Stimulated activated memory B cell treated with anti-CD40 and anti-IgM and Interleukin-4, amounts not matched to agents 10 μg/mL and 1 μg/mL and 100 μg/mL, for 72 hours (primary cell): ENCODE results near the gene HMGN2.
A peak's percentile ranks its signal among the peaks of the same experiment; 100 is the strongest.

Source experiments
- ATAC-seq: fragments of 150-1000 bp; cut with Tn5 transposase; 2 replicates; pipeline ENCODE4 v1.10.0; 2021
- H3K27ac Mint-ChIP-seq: one replicate; pipeline ENCODE4 v1.8.0; 2022; ENCODE audit warnings: mild to moderate bottlenecking, mixed read lengths
- H3K27me3 Mint-ChIP-seq: one replicate; pipeline ENCODE4 v1.8.0; 2022; ENCODE audit warnings: mixed read lengths
- H3K36me3 Mint-ChIP-seq: one replicate; pipeline ENCODE4 v1.8.0; 2022; ENCODE audit warnings: mixed read lengths
- H3K4me1 Mint-ChIP-seq: one replicate; pipeline ENCODE4 v1.8.0; 2022; ENCODE audit warnings: mixed read lengths
- H3K4me3 Mint-ChIP-seq: one replicate; pipeline ENCODE4 v1.8.0; 2022; ENCODE audit warnings: mild to moderate bottlenecking, moderate library complexity, mixed read lengths
- H3K9me3 Mint-ChIP-seq: one replicate; pipeline ENCODE4 v1.8.0; 2022; ENCODE audit warnings: mixed read lengths

Gene HMGN2

DNA sequence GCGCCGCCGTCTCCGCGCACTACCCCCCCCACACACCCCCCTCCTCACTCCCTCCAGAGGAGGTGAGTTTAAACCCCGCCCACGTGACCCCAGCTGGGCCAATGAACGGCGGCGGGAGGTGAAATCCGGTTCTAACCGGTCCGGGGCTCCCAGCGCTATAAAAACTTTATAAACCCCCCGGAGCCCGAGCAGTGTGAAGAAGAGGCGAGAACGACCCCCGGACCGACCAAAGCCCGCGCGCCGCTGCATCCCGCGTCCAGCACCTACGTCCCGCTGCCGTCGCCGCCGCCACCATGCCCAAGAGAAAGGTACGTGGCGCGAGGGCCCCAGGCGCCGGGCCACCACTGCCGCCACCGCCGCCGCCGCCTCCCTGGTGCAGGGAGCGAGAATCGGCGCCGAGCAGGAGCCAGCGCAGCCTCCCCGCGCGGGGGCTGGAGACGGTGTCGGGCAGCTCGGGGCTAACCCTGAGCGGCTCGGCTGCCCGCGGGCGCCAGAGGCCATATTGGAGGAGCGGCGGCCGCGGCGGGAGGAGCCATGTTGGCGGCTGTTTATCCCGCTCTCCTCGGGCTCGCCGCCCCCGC lies at the start of gene HMGN2:
Gene HMGN2 (plus strand): TSS at position 121 of the 581 bp plus-strand sequence. CDS start 173 bp downstream, at position 294.
- ATAC-seq = peak; percentile 90
- Mint-ChIP-seq H3K9me3 (no peaks in the 10 kb centered on the region), H3K27ac (peak within 1 kb of the TSS; percentile 96), H3K27me3 (no peaks in the 10 kb centered on the region), H3K36me3 (peaks cover 48% of the 10 kb centered on the region), H3K4me3 (peak within 1 kb of the TSS; percentile 88), H3K4me1 (peaks cover 42% of the 10 kb centered on the region)

DNA sequence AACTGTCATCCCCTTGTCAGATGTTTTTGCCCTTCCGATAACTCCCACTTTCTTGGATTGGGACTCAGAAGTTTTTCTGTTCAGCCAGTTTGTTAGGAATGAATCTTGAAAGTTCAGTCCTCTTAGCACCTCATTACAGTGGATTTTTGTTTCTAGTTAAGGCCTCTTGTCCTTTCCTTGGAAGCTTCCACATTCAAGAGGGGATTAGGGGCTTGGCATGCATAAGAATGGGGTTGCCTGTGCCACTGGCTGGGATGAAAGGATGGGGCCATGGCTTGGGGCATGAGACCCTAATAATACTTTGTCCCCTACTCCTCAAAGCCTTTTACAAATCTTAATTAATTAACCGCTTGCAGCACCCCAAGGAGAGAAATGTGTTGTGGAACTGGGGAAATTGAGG lies 42.5 kb upstream of the HMGN2 start:
- ATAC-seq = no peak
- Mint-ChIP-seq H3K27me3 (no peaks in the 10 kb centered on the region), H3K27ac (no peak overlapping the region), H3K4me3 (no peak overlapping the region), H3K36me3 (peaks cover 6% of the 10 kb centered on the region), H3K9me3 (no peaks in the 10 kb centered on the region), H3K4me1 (peaks cover 20% of the 10 kb centered on the region)

DNA sequence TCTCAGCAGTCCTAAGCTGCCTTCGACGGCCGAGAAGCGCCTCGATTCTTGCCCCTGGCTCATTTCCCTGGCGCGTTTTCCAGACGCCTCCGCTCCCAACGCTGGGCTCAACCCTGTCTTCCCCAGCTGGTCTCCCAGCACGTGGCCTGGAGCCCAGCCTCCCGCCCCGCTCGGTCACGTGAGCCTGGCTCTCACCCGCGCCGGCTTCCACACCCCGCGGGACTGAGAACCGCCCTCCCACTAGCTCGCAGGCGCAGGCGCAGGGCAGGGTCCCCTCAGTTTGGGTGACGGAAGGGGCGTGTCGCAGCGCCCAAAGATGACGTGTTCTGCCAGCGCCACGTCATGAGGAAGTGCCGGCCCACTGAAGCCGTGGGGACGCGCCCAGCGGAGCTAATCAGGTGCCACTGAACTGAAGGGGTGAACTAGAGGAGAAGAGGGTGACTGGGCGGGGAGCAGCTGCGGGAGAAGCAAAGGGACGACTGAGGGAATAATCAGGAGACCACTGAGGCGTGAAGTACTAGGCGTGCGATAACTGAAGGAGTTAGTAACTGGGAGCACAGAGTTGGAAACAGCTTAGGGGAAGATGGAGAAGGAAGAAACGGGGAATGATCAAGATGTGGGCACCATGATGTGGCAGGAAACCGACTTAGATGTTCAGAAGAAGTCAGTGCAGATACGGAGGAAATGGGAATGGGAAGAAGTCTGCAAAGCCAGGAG lies 40.1 kb upstream of the HMGN2 start, which contains the start of gene DHDDS:
Gene DHDDS (plus strand): TSS at position 343 of the 717 bp plus-strand sequence. CDS start 625 bp downstream, outside the sequence.
- H3K27ac Mint-ChIP-seq = peak within 1 kb of the TSS; percentile 87
- no peaks in the 10 kb centered on the region for H3K9me3 Mint-ChIP-seq
- ATAC-seq = peak; percentile 99
- peaks cover 6% of the 10 kb centered on the region for H3K36me3 Mint-ChIP-seq
- no peaks in the 10 kb centered on the region for H3K27me3 Mint-ChIP-seq
- H3K4me3 Mint-ChIP-seq = peak within 1 kb of the TSS; percentile 90
- H3K4me1 Mint-ChIP-seq = peaks cover 20% of the 10 kb centered on the region

DNA sequence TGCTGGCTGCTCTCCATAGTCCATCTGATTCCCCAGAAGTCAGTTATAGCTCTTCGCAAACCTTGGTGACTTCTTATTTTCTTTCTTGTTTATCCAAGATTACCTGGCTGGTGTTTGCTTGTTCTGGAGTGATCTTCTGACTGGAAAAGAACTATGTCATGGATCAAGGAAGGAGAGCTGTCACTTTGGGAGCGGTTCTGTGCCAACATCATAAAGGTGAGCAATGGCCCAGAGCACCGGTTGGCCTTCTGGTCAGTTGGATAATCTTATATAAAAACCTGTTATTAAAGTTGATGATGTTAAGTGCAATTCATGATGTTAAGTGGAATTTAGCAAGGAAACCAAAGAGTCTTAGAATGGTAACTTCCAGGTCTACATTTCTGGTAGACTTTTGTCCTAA lies 39.4 kb upstream of the HMGN2 start:
- H3K4me1 Mint-ChIP-seq = peaks cover 20% of the 10 kb centered on the region
- peak overlapping the region; percentile 90 for H3K4me3 Mint-ChIP-seq
- no peaks in the 10 kb centered on the region for H3K9me3 Mint-ChIP-seq
- ATAC-seq = no peak
- peaks cover 6% of the 10 kb centered on the region for H3K36me3 Mint-ChIP-seq
- H3K27ac Mint-ChIP-seq = peak overlapping the region; percentile 87
- H3K27me3 Mint-ChIP-seq = no peaks in the 10 kb centered on the region

DNA sequence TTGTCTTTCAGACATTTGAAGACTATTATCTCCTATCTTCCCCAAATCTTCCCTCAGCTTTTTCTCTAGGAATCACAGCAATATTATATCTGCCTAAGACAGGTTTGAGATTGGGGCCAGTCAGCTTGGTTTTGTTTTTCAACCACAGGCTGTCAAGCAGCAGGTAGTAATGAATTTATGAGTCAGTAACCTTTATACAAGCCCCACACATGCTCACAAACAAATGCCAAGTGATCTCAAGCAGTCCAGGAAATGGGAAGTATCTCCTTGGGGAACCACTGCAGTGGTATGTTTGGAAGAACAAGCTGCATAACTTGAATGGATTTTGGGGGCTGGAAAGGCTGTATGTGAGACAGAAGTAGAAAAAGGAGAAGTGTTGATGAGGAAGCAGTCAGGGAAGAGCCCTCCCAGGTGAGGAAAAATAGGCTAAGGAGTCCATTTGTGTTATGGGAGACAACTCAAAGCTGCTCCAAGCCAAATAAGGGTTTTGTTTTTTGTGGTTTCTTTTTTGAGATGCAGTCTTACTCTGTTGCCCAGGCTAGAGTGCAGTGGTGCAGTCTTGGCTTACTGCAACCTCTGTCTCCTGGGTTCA lies 38.0 kb upstream of the HMGN2 start:
- Mint-ChIP-seq H3K9me3 (no peaks in the 10 kb centered on the region), H3K4me1 (peaks cover 20% of the 10 kb centered on the region), H3K36me3 (peaks cover 17% of the 10 kb centered on the region), H3K27ac (peak overlapping the region; percentile 53), H3K4me3 (no peak overlapping the region), H3K27me3 (no peaks in the 10 kb centered on the region)
- ATAC-seq = no peak

DNA sequence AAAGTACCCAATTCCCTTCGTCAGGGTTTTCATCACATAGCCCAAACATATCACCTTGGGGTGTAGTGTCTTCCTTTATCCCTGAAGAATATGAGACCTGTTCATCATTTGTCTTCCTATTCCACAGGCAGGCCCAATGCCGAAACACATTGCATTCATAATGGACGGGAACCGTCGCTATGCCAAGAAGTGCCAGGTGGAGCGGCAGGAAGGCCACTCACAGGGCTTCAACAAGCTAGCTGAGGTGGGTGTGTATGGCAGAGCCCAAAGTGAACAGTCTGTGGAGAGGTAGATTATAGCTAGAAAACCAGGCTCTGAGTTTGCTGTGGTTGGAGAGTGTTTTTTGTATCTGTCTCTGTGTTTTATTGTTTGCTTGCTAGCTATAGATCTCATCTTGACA lies 34.2 kb upstream of the HMGN2 start:
- Mint-ChIP-seq H3K27me3 (no peaks in the 10 kb centered on the region), H3K4me3 (no peak overlapping the region), H3K36me3 (peaks cover 44% of the 10 kb centered on the region), H3K9me3 (no peaks in the 10 kb centered on the region), H3K4me1 (peaks cover 11% of the 10 kb centered on the region), H3K27ac (no peak overlapping the region)
- no peak for ATAC-seq

DNA sequence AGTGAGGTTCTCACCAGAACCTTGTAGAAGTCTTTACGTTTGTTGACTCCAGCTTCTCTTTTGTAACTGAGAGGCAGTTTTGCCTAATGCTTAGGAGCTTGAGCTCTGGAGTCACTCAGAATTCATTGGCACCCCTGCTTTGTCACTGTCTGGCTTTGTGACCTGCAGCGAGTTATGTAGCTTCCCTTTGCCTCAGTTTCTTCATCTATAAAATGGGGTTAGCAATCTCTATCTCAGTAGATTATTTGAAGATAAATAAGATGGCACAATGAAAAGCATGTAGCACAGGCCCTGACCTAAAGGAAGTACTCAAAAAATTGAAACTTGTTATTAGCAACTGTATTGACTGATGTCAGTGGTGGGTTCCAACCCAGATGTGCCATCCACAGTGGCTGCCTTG lies 32.0 kb upstream of the HMGN2 start:
- H3K4me3 Mint-ChIP-seq = no peak overlapping the region
- peaks cover 56% of the 10 kb centered on the region for H3K36me3 Mint-ChIP-seq
- no peaks in the 10 kb centered on the region for H3K4me1 Mint-ChIP-seq
- ATAC-seq = no peak
- no peaks in the 10 kb centered on the region for H3K9me3 Mint-ChIP-seq
- no peaks in the 10 kb centered on the region for H3K27me3 Mint-ChIP-seq
- H3K27ac Mint-ChIP-seq = no peak overlapping the region

DNA sequence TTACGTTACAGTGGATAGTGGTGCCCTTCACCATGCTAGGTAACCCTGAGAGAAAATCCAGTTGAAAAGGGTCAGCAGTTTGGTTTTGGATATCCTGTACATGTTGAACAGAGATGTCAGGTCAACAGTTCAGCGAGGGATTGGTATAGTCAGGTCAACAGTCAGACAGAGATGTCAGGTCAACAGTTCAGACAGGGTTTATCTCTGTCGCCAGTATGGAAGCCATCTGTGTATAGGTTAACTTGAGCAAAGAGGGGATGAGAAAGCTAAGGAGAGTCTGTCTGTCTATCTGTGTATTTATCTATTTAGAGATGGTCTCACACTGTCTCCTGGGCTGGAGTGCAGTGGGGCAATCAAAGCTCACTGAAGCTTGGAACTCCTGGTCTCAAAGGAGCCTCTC lies 22.4 kb upstream of the HMGN2 start:
- H3K27me3 Mint-ChIP-seq = no peaks in the 10 kb centered on the region
- H3K27ac Mint-ChIP-seq = no peak overlapping the region
- peaks cover 73% of the 10 kb centered on the region for H3K36me3 Mint-ChIP-seq
- ATAC-seq = no peak
- H3K4me3 Mint-ChIP-seq = no peak overlapping the region
- H3K9me3 Mint-ChIP-seq = no peaks in the 10 kb centered on the region
- peaks cover 18% of the 10 kb centered on the region for H3K4me1 Mint-ChIP-seq

DNA sequence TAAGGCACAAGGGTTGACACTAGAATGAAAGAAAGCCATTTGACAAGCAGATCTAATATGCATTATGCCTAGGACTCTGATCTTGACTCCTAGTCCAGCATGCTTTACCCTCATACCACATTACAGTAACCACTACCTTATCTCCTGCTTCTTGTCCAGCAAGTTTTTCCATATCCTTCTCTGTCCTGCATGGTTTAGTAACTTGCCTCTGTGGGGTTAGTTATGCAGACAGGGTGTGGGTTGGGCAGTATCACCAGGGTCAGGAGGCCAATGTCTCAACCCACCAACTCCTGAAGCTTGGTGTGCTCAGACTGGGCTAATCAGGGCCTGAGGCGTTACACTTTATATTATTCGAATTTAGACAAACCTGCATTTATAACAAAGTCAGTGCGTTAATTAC lies 21.3 kb upstream of the HMGN2 start:
- Mint-ChIP-seq H3K27ac (no peak overlapping the region), H3K36me3 (peaks cover 68% of the 10 kb centered on the region), H3K27me3 (no peaks in the 10 kb centered on the region), H3K4me3 (no peak overlapping the region), H3K4me1 (peaks cover 18% of the 10 kb centered on the region), H3K9me3 (no peaks in the 10 kb centered on the region)
- ATAC-seq = no peak

DNA sequence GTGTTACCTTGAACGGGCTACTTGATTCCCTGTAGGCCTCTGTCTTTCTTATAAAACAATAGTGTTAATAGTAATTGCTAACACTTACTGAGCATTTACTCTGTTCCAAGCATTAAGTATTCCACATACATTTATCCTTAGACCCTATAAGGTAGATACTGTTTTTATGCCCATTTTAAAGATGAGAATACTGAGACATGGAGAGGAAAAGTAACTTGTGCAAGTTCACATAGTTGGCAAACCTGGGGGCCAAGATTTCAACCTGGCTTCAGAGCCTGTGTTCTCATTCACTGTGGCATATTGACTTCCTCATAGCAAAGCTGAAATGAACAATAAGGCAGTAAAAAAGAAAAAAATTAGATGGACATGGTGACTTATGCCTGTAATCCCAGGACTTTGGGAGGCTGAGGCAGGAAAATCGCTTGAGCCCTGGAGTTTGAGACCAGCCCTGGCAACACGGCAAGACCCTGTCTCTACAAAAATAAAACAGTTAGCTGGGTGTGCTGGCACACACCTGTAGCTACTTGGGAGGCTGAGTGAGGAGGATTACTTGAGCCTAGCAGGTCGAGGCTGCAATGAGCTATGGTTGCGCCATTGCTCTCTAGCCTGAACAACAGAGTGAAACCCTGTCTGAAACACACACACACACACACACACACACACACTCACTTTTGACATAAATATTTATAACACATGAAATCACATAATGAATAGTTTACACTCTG lies 19.6 kb upstream of the HMGN2 start:
- Mint-ChIP-seq H3K36me3 (peaks cover 53% of the 10 kb centered on the region), H3K4me1 (peaks cover 3% of the 10 kb centered on the region), H3K27me3 (no peaks in the 10 kb centered on the region), H3K4me3 (no peak overlapping the region), H3K9me3 (no peaks in the 10 kb centered on the region), H3K27ac (no peak overlapping the region)
- ATAC-seq = no peak

DNA sequence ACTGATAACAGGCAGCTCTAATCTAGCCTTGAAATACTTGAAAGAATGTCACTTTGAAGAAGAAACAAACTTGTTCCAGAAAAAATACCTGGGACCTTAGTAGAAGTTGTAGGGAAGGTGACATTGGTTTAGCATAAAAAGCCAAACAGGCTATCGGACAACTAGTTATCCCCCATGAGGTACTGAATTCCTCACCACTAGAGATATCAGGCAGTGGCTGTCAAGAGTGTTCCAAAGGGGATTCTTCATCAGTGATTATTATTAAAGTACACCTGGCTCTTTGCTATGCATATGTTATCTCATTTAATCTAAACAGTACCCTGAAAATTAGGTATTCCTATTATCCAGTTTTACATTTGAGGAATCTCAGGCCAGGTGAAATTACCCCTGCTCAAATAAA lies 13.1 kb upstream of the HMGN2 start:
- Mint-ChIP-seq H3K4me1 (no peaks in the 10 kb centered on the region), H3K9me3 (no peaks in the 10 kb centered on the region), H3K27me3 (no peaks in the 10 kb centered on the region), H3K36me3 (peaks cover 35% of the 10 kb centered on the region), H3K27ac (no peak overlapping the region), H3K4me3 (no peak overlapping the region)
- no peak for ATAC-seq

DNA sequence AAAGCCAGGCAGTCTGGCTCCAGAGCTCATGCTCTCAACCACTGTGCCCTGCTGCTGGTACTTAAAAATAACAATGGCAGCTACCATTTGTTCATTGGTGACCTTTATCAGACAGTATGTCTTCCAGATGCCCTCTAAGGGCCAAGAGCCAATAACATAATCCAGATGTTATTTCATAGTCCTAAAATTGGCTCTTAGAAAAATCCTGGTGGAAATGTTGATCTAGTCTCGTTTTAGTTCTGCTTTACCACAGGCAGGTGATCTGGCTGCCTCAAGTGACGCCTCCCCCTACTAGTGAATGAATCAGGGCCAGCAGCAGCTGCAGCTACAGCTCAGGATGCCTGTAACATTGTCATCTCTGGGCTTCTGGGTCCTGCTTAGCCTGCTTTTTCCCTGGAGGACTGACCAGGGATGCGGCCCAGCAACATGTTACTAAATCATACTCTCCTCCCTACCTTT lies 12.6 kb upstream of the HMGN2 start:
- H3K27me3 Mint-ChIP-seq = no peaks in the 10 kb centered on the region
- no peak overlapping the region for H3K27ac Mint-ChIP-seq
- H3K4me1 Mint-ChIP-seq = no peaks in the 10 kb centered on the region
- H3K9me3 Mint-ChIP-seq = no peaks in the 10 kb centered on the region
- ATAC-seq = no peak
- no peak overlapping the region for H3K4me3 Mint-ChIP-seq
- peaks cover 37% of the 10 kb centered on the region for H3K36me3 Mint-ChIP-seq

DNA sequence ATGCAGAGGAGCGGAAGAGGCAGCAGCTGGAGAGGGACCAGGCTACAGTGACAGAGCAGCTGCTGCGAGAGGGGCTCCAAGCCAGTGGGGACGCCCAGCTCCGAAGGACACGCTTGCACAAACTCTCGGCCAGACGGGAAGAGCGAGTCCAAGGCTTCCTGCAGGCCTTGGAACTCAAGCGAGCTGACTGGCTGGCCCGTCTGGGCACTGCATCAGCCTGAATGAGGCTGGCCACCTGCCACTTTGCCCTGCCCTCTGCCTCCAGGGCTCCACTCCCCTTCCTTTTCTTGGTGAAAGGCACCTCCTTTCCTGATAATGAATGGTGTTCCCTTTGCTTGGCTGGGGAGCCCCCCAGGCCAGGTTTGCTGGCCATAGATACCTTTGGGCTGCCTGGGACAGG lies 3.3 kb upstream of the HMGN2 start:
- H3K27me3 Mint-ChIP-seq = no peaks in the 10 kb centered on the region
- peaks cover 26% of the 10 kb centered on the region for H3K4me1 Mint-ChIP-seq
- H3K36me3 Mint-ChIP-seq = peaks cover 65% of the 10 kb centered on the region
- no peaks in the 10 kb centered on the region for H3K9me3 Mint-ChIP-seq
- H3K27ac Mint-ChIP-seq = no peak overlapping the region
- H3K4me3 Mint-ChIP-seq = no peak overlapping the region
- no peak for ATAC-seq

DNA sequence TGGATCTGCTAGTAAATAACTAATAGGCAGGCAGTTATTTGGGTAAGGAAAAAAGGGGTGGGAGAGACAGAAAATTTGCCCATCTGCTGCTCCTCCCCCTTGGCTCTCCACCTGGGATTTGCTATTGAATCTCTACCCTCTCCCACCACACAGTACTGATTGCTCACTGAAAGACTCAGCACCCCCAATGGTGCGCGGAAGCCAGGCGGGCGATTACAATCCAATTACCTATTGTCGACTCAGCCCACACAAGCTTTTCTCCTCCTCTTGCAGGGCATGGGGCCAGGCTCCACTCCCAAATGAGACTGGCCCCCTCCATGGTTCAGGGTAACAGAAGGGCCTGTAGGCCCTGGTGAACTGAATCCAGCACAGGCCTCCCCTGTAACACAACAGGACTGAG lies 2.7 kb upstream of the HMGN2 start:
- no peak for ATAC-seq
- Mint-ChIP-seq H3K9me3 (no peaks in the 10 kb centered on the region), H3K4me3 (no peak overlapping the region), H3K4me1 (peaks cover 26% of the 10 kb centered on the region), H3K27ac (no peak overlapping the region), H3K27me3 (no peaks in the 10 kb centered on the region), H3K36me3 (peaks cover 69% of the 10 kb centered on the region)

DNA sequence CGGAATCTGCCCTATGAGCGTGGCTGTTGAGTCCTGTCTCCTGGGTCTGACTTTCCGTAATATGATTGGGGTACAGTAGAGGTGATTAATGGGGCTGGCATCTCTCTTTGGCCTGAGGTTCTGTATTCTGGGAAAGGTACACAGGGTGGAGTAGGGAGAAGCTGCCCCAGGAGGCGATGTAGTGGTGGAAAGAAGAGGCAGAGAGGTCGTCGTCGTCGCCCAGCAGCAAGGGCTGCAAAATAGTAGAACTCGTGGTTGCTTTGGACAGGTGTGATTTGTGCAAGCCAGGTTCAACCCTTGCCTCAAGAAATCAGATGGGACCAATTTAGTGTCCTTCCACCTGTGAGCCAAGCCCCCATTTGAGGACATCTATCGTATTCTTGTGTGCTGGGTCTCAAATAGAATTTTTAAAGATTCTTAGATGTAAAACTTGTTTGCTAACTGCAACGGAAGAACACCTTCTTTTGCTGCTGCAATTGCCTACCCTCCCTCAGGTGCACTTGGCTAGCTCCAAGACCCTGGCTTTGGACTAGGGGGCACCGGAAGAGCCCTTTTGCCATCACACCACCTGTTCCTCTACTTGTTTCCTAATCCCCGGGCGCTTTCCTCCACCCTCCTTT lies 1.3 kb upstream of the HMGN2 start:
- H3K27me3 Mint-ChIP-seq = no peaks in the 10 kb centered on the region
- H3K36me3 Mint-ChIP-seq = peaks cover 59% of the 10 kb centered on the region

More for the DNA sequence above, 1.3 kb upstream of the HMGN2 start:
- peak overlapping the region; percentile 88 for H3K4me3 Mint-ChIP-seq
- H3K4me1 Mint-ChIP-seq = peaks cover 28% of the 10 kb centered on the region
- no peak for ATAC-seq
- no peaks in the 10 kb centered on the region for H3K9me3 Mint-ChIP-seq
- H3K27ac Mint-ChIP-seq = peak overlapping the region; percentile 64
